HG03135 (cell line): Measurements from ENCODE around the gene PKP3.
"Not testable (repeated sequence)": the region's sequence is repeated elsewhere in the genome, so short reads cannot be mapped to it uniquely, and the experiment has no call there.

Experiments used
- ATAC-seq: cut with Tn5 transposase; IDR thresholded peaks from one replicate; pipeline ENCODE4 v1.9.1; 2021; ENCODE audit warnings: mild to moderate bottlenecking, moderate library complexity; ENCODE audit not compliant: unreplicated experiment

PKP3 gene

DNA sequence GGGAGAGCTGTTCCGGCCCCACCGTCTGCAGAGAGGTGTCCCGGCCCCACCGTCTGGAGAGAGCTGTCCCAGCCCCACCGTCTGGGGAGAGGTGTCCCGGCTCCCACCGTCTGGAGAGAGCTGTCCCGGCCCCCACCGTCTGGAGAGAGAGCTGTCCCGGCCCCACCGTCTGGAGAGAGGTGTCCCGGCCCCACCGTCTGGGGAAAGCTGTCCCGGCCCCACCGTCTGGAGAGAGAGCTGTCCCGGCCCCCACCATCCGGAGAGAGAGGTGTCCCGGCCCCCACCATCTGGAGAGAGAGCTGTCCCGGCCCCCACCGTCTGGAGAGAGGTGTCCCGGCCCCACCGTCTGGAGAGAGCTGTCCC, 30.6 kb upstream of the PKP3 start:
- ATAC-seq, result not testable (repeated sequence)

DNA sequence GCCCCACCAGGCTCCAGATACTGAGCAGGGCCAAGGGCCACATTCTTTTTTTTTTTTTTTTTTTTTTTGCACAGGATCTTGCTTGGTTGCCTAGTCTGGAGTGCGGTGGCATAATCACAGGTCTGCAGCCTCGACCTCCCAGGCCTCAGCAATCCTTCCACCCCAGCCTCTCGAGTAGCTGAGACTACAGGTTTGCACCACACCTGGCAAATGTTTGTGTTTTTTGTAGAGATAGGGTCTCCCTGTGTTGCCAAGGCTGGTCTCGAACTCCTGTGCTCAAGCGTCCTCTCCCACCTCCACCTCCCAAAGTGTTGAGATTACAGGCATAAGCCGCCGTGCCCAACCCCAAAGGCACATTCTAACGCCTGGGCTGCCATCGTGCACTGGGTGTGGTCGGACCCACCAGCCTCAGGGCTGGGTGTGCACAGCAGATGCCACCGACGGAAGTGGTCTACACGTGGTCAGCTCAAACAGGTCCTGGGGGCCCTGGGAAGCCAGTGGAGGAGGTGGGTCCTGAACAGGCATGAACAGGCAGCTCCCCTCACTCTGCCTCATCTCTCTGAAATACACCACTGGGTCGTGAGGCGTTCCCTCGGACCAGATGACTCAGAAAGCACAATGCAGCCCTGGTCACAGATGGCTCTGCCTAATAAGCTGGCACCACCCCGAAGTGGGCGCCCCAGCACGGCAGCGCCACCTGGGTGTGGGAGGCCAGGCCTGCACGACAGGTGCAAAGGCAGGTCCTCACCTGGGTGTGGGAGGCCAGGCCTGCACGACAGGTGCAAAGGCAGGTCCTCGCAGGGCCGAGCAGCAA, 29.9 kb upstream of the PKP3 start:
- ATAC-seq, result no peak

GRCh38 chr11:364991-365725, 28.9 kb upstream of the PKP3 start:
- no peak for ATAC-seq

GRCh38 chr11:365831-366230, 28.2 kb upstream of the PKP3 start:
- no peak for ATAC-seq

DNA sequence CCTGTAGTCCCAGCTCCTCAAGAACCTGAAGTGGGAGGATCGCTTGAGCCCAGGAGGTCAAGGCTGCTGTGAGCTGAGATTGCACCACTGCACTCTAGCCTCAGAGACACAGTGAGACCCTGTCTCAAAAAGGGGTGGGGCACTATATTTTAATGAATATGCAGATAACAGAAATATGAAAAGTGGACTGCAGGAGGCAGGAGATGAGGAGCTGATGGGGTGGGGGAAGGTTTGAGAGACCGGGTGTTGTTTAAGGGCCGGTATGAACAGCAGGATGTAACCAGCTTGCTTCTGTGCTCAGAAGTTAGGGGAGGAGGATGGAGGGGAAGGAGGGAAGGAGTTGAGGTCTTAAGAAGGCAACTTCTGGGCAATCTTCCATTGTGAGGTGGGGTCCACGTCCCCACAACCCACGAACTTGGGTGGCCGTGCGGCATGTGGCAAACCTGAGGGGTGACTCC, 26.0 kb upstream of the PKP3 start:
- no peak for ATAC-seq

- no peak for ATAC-seq
Measured at GRCh38 chr11:368414-369335, 25.3 kb upstream of the PKP3 start.

DNA sequence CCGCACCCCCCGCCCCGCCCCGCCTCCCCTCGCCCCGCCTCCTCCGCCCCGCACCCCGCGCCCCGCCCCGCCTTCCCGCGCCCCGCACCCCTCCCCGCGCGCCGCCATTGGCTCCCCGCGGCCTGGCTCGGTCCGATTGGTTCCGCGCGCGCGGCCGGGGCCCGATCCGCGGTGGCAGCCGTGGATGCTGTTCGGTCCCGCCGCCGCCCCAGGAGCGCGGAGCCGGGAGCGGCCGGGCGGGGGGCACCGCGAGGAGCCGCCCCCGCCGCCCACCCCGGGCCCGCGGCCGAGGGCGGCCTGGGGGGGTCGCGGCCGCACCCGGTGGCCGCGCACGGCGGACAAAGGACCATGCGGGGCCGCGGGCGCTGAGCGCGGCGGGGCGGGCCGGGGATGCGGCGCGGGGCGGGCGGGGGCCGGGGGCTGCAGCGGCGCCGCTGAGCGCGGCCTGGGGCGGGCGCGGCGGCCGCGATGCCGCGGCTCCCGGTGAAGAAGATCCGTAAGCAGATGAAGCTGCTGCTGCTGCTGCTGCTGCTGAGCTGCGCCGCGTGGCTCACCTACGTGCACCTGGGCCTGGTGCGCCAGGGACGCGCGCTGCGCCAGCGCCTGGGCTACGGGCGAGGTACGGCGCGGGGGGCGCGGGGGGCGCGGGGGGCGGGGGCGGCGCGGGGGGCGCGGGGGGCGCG, 24.5 kb upstream of the PKP3 start, which contains the start of gene B4GALNT4:
B4GALNT4 (plus strand) TSS at position 164 of the 683 bp plus-strand sequence; CDS start at position 469, 305 bp downstream.
- ATAC-seq, result no peak

GRCh38 chr11:370070-370941, 23.7 kb upstream of the PKP3 start:
- no peak for ATAC-seq

GRCh38 chr11:371051-371450, 23.0 kb upstream of the PKP3 start:
- ATAC-seq, result no peak

GRCh38 chr11:371716-372590, 22.1 kb upstream of the PKP3 start:
- ATAC-seq, result no peak

DNA sequence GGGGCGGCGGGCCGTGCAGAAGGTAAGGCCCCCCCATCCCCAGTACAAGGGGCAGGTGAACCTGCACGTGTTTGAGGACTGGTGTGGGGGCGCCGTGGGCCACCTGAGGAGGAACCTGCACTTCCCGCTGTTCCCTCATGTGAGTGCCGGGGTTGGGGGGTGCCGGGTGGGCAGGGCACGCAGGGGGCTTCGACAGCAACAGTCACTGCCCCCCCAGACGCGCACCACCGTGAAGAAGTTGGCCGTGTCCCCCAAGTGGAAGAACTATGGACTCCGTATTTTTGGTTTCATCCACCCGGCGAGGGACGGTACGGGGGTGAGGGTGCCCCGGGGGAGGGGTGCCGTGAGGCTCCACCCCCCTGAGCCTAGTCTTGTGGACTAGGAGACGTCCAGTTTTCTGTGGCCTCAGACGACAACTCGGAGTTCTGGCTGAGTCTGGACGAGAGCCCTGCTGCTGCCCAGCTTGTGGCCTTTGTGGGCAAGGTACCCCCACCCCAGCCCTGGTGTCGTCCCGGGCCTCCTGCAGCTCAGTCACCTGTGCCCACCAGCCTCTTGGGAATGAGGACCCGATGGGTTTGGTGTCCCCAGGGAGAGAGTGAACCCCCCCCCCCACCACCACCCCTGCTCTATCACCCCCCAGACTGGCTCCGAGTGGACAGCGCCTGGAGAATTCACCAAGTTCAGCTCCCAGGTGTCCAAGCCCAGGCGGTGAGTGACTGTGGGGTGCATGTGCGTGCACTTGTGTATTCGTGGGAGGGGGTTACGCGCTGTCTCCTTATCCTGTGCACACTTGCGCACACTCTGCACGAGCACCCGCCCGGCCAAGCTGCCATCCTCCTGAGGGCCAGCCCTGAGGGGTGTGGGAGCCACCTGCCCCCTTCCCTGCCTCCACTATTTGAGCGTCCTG, 20.9 kb upstream of the PKP3 start:
- no peak for ATAC-seq

DNA sequence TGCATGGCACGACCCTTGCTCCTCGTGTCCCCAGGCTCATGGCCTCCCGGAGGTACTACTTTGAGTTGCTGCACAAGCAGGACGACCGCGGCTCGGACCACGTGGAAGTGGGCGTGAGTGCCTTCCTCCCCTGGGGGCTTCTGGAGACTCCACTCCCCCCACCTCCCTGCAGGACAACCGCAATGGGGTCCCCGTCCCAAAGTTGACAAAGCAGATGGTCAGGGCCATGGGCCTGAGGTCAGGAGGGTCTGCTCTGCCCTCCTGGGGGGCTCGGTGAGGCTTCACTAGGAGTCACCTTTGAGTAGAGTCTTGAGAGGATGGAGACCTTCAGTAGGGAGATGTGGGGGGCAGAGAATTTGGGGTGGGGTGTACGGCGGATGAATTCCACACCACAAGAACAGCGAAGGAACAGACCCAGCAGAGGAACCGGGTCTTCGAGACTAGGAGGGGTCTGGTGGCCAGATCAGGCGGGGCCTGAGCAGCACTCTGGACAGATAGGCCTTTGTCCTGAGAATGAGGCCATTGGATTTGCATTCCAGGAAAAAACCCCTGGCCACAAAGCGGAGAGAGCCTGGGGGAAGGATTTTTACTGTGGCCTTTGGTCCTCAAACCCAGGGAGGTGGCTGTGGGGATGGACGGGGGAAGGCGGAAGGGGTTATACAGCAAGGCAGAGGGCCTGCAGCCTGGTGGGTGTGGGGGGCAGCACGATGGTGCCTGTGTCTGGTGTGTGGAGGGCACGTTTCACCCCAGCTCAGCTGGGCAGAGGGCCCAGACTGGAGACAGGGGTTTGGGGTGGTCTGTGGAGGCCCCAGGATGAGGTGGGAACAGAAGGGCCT, 20.1 kb upstream of the PKP3 start:
- no peak for ATAC-seq

DNA sequence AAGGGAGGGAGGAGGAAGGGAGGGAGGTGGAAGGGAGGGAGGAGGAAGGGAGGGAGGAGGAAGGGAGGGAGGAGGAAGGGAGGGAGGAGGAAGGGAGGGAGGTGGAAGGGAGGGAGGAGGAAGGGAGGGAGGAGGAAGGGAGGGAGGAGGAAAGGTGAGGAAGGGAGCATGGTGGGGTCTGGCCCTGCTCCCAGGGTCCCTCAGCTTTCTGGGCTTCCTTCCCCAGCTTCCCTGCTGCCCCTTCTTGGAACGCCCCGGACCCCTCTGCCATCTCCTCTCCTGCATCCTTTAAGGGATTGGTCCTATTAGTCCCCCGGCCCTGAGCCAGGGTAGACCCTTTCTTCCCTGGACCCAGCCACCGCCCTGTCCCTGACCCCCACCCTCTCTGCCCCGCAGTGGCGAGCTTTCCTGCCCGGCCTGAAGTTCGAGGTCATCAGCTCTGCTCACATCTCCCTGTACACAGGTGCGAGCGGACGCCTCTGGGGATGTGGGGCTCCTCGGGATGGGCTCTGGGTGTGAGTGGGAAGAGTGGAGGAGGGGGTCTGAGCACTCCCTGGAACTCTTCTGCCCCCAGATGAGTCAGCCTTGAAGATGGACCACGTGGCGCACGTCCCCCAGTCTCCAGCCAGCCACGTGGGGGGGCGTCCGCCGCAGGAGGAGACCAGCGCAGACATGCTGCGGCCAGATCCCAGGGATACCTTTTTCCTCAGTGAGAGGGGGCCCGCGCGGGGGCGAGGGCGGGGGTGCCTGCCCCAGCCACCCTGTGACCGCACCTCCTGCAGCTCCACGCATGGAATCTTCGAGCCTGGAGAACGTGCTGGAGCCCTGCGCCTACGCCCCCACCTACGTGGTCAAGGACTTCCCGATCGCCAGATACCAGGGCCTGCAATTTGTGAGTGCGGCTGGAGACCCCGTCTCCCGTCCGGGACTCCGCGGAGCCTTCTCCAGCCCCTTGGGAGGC, 18.7 kb upstream of the PKP3 start:
- no peak for ATAC-seq

DNA sequence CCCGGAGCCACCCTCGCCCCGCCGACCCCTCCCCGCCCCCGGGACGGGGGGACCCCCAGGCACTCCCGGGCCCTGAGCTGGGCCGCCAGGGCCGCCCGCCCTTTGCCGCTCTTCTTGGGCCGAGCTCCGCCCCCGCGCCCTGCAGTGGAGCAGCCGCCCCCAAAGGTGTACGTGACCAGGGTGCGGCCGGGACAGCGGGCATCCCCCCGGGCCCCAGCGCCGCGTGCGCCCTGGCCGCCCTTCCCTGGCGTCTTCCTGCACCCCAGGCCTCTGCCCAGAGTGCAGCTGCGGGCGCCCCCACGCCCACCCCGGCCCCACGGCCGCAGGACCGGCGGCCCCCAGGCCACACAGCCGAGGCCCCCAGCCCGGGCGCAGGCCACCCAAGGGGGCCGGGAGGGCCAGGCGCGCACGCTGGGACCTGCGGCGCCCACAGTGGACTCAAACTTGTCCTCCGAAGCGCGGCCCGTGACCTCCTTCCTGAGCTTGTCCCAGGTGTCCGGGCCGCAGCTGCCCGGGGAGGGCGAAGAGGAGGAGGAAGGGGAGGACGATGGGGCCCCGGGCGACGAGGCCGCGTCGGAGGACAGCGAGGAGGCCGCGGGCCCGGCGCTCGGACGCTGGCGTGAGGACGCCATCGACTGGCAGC, 17.4 kb upstream of the PKP3 start:
- ATAC-seq, result no peak
